Hepatocyte (in vitro differentiated cells): ENCODE measurements around the gene USP49. TPM values are rescaled to one million over a fixed set of nuclear protein-coding genes. Genes with fewer than 3 reads are reported as not detected.

Source experiments
- DNase-seq: peaks from one replicate; pipeline ENCODE4 v3.0.0-alpha.2; 2016; ENCODE audit warnings: low spot score
- H2AFZ ChIP-seq: fragments of 200-600 bp; sonication (generic); 2 replicates; pipeline ENCODE4 v1.6.0; 2016; ENCODE audit warnings: antibody characterized with exemption, mild to moderate bottlenecking
- H3K27ac ChIP-seq: fragments of 200-600 bp; sonication (generic); 2 replicates; pipeline ENCODE4 v1.5.1; 2016; ENCODE audit warnings: mild to moderate bottlenecking
- H3K27me3 ChIP-seq: fragments of 200-600 bp; sonication (generic); 2 replicates; pipeline ENCODE4 v1.6.1; 2016
- H3K36me3 ChIP-seq: fragments of 200-600 bp; sonication (generic); replicated peaks from 2 replicates; pipeline ENCODE4 v1.5.1; 2016; ENCODE audit warnings: low read depth; ENCODE audit not compliant: insufficient read depth
- H3K4me1 ChIP-seq: fragments of 200-600 bp; sonication (generic); 2 replicates; pipeline ENCODE4 v1.5.1; 2016; ENCODE audit warnings: mild to moderate bottlenecking, moderate library complexity; ENCODE audit not compliant: insufficient read depth
- H3K4me2 ChIP-seq: fragments of 200-600 bp; sonication (generic); 2 replicates; pipeline ENCODE4 v1.6.0; 2016
- H3K4me3 ChIP-seq: fragments of 200-600 bp; sonication (generic); 2 replicates; pipeline ENCODE4 v1.5.1; 2016; ENCODE audit warnings: mild to moderate bottlenecking
- H3K79me2 ChIP-seq: fragments of 200-600 bp; sonication (generic); 2 replicates; pipeline ENCODE4 v1.6.0; 2017; ENCODE audit warnings: mild to moderate bottlenecking
- H3K9me2 ChIP-seq: fragments of 200-600 bp; sonication (generic); replicated peaks from 2 replicates; pipeline ENCODE4 v1.6.0; 2017; ENCODE audit warnings: mild to moderate bottlenecking; ENCODE audit not compliant: insufficient read depth
- H3K9me3 ChIP-seq: fragments of 200-600 bp; sonication (generic); 2 replicates; pipeline ENCODE4 v1.5.1; 2016; ENCODE audit warnings: low read depth, mild to moderate bottlenecking
- H4K20me1 ChIP-seq: fragments of 200-600 bp; sonication (generic); 2 replicates; pipeline ENCODE4 v1.6.0; 2016; ENCODE audit warnings: mild to moderate bottlenecking; ENCODE audit not compliant: insufficient read depth, poor library complexity, severe bottlenecking
- EZH2 ChIP-seq: fragments of 200-600 bp; sonication (generic); IDR thresholded peaks from 2 replicates; pipeline ENCODE4 v1.6.1; 2016; ENCODE audit warnings: antibody characterized with exemption, mild to moderate bottlenecking, borderline replicate concordance
- EZH2phosphoT487 ChIP-seq: fragments of 200-600 bp; sonication (generic); IDR thresholded peaks from one replicate; pipeline ENCODE4 v1.6.1; 2018; ENCODE audit warnings: antibody characterized with exemption, mild to moderate bottlenecking, low read depth, moderate library complexity; ENCODE audit not compliant: unreplicated experiment, severe bottlenecking
- WGBS: methylation state at CpG from one replicate; pipeline ENCODE4 v1.1.6; 2016; ENCODE audit warnings: low lambda C conversion rate; ENCODE audit errors: missing lambda C conversion rate; 5-methylcytosine and 5-hydroxymethylcytosine counted together
- polyA plus RNA-seq: library from polyadenylated mRNA; unstranded; fragments of >200 nt; fragmentation: Nextera tagmentation; extraction: Ambion mirVana; gene quantifications from 2 replicates; pipeline ENCODE4 v1.2.1, GENCODE V29; 2016
- total RNA-seq: library from RNA; depleted of rRNA; stranded (reverse); fragments of >200 nt; gene quantifications from 2 replicates; pipeline ENCODE4 v1.2.3, GENCODE V29; 2014
- TF ChIP-seq, protein P1 (sequence below): fragments of 200-600 bp; sonication (generic); IDR thresholded peaks from 2 replicates; pipeline ENCODE4 v1.5.1; 2016; ENCODE audit warnings: antibody characterized with exemption, mild to moderate bottlenecking; ENCODE audit not compliant: poor library complexity

Gene USP49
- total and polyA plus RNA-seq, 2 experiments from 2014 or later, result 1.0 to 2.4 TPM

GRCh38 chr6:41843178-41843577 is 52.0 kb downstream of the USP49 start:
- no peak for DNase-seq
- no peak overlapping the region for H2AFZ ChIP-seq

DNA sequence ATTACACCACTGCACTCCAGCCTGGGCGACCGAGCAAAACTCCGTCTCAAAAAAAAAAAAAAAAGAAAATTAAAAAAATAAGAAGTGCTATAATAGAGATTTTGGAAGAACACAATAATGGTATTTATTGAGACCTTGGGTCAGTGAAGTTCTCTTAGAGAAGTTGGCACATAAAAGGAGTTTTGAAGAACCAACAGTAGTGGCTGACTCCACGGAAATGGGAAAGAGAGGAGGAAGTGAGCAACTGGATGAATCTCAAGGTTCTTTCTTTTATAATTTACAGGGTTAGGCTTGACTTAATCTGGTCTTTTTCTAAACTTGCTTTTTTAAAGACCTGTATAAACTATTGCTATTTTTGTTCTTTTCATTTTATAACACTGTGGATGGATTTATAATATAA is 54.8 kb downstream of the USP49 start:
- no peaks in the 10 kb centered on the region for H3K9me3 ChIP-seq
- no peaks in the 10 kb centered on the region for H3K27me3 ChIP-seq
- H3K27ac ChIP-seq, result no peak overlapping the region
- TF ChIP-seq EZH2phosphoT487, result no peak
- TF ChIP-seq, protein P1, sequence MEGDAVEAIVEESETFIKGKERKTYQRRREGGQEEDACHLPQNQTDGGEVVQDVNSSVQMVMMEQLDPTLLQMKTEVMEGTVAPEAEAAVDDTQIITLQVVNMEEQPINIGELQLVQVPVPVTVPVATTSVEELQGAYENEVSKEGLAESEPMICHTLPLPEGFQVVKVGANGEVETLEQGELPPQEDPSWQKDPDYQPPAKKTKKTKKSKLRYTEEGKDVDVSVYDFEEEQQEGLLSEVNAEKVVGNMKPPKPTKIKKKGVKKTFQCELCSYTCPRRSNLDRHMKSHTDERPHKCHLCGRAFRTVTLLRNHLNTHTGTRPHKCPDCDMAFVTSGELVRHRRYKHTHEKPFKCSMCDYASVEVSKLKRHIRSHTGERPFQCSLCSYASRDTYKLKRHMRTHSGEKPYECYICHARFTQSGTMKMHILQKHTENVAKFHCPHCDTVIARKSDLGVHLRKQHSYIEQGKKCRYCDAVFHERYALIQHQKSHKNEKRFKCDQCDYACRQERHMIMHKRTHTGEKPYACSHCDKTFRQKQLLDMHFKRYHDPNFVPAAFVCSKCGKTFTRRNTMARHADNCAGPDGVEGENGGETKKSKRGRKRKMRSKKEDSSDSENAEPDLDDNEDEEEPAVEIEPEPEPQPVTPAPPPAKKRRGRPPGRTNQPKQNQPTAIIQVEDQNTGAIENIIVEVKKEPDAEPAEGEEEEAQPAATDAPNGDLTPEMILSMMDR, result no peak
- TF ChIP-seq EZH2, result no peak
- no peaks in the 10 kb centered on the region for H3K9me2 ChIP-seq
- H3K4me1 ChIP-seq, result no peaks in the 10 kb centered on the region
- H3K36me3 ChIP-seq, result no peaks in the 10 kb centered on the region
- 98% methylated on average over 3 of the region's 4 CpGs for WGBS
- no peaks in the 10 kb centered on the region for H3K79me2 ChIP-seq
- no peak overlapping the region for H2AFZ ChIP-seq
- no peak for DNase-seq
- H4K20me1 ChIP-seq, result no peaks in the 10 kb centered on the region
- no peak overlapping the region for H3K4me2 ChIP-seq
- no peak overlapping the region for H3K4me3 ChIP-seq

More at GRCh38 chr6:41843178-41843577, 52.0 kb downstream of the USP49 start:
- no peaks in the 10 kb centered on the region for H3K4me1 ChIP-seq
- H3K27me3 ChIP-seq, result no peaks in the 10 kb centered on the region
- no peaks in the 10 kb centered on the region for H4K20me1 ChIP-seq
- H3K4me3 ChIP-seq, result no peak overlapping the region
- no peaks in the 10 kb centered on the region for H3K9me3 ChIP-seq
- no peaks in the 10 kb centered on the region for H3K36me3 ChIP-seq
- H3K4me2 ChIP-seq, result no peak overlapping the region
- no peaks in the 10 kb centered on the region for H3K79me2 ChIP-seq
- H3K27ac ChIP-seq, result no peak overlapping the region
- TF ChIP-seq EZH2phosphoT487 (no peak), EZH2 (no peak)
- TF ChIP-seq, protein P1, result no peak
- no peaks in the 10 kb centered on the region for H3K9me2 ChIP-seq
- WGBS, result 96% methylated on average over 9 of the region's 9 CpGs

- H3K79me2 ChIP-seq, result no peaks in the 10 kb centered on the region
- H3K4me2 ChIP-seq, result no peak overlapping the region
- H3K9me3 ChIP-seq, result no peaks in the 10 kb centered on the region
- H3K4me3 ChIP-seq, result no peak overlapping the region
- no peaks in the 10 kb centered on the region for H4K20me1 ChIP-seq
- TF ChIP-seq, protein P1, result no peak
- no peak for TF ChIP-seq EZH2
- H3K4me1 ChIP-seq, result no peaks in the 10 kb centered on the region
- no peaks in the 10 kb centered on the region for H3K9me2 ChIP-seq
- no peak overlapping the region for H2AFZ ChIP-seq
- no peaks in the 10 kb centered on the region for H3K36me3 ChIP-seq
- no peaks in the 10 kb centered on the region for H3K27me3 ChIP-seq
- H3K27ac ChIP-seq, result no peak overlapping the region
- no peak for DNase-seq
- WGBS, result 96% methylated on average over 2 of the region's 2 CpGs
These were observed 58.5 kb downstream of the USP49 start for GRCh38 chr6:41836660-41837052.
